HG03095 (cell line): ENCODE results near the gene TIMM9.
"Not testable (repeated sequence)": the region's sequence is repeated elsewhere in the genome, so short reads cannot be mapped to it uniquely, and the experiment has no call there.

ENCODE experiments used
- ATAC-seq: cut with Tn5 transposase; IDR thresholded peaks from one replicate; pipeline ENCODE4 v1.9.1; 2021; ENCODE audit warnings: moderate library complexity; ENCODE audit not compliant: unreplicated experiment

The TIMM9 gene

GRCh38 chr14:58398895-58399294 lies 28.4 kb downstream of the TIMM9 start:
- no peak for ATAC-seq

- no peak for ATAC-seq
These were observed 28.8 kb downstream of the TIMM9 start for GRCh38 chr14:58398495-58398894.

GRCh38 chr14:58397156-58397555 lies 30.2 kb downstream of the TIMM9 start:
- ATAC-seq = no peak

- peak; percentile 96 for ATAC-seq
These were observed 31.2 kb downstream of the TIMM9 start, which contains the start of gene TOMM20L for GRCh38 chr14:58395812-58396788. Gene TOMM20L (plus strand): TSS chr14:58395930. CDS start chr14:58395958, 28 bp downstream.

GRCh38 chr14:58395562-58395811 lies 31.8 kb downstream of the TIMM9 start:
- ATAC-seq = no peak

- no peak for ATAC-seq
These were observed 36.5 kb downstream of the TIMM9 start for GRCh38 chr14:58390830-58391229.

GRCh38 chr14:58376791-58377190 lies 50.5 kb downstream of the TIMM9 start:
- no peak for ATAC-seq

GRCh38 chr14:58368956-58369355 lies 58.4 kb downstream of the TIMM9 start:
- ATAC-seq = no peak

- ATAC-seq = no peak
These were observed 60.0 kb downstream of the TIMM9 start for GRCh38 chr14:58367296-58367695.

- ATAC-seq = no peak
These were observed 63.0 kb downstream of the TIMM9 start for GRCh38 chr14:58364316-58364715.

GRCh38 chr14:58362798-58363412 lies 64.4 kb downstream of the TIMM9 start:
- ATAC-seq = no peak

- not testable (repeated sequence) for ATAC-seq
These were observed 65.1 kb downstream of the TIMM9 start for GRCh38 chr14:58362272-58362671.
